GM21526 (cell line): ENCODE measurements around the gene ICAM4.
"Not testable (repeated sequence)": the region's sequence is repeated elsewhere in the genome, so short reads cannot be mapped to it uniquely, and the experiment has no call there.

Experiments used
- ATAC-seq: cut with Tn5 transposase; IDR thresholded peaks from one replicate; pipeline ENCODE4 v1.9.1; 2021; ENCODE audit warnings: moderate library complexity; ENCODE audit not compliant: unreplicated experiment, low FRiP score

ICAM4 gene

GRCh38 chr19:10266706-10267105 lies 20.0 kb upstream of the ICAM4 start:
- no peak for ATAC-seq

GRCh38 chr19:10268071-10268470 lies 18.7 kb upstream of the ICAM4 start:
- no peak for ATAC-seq

DNA sequence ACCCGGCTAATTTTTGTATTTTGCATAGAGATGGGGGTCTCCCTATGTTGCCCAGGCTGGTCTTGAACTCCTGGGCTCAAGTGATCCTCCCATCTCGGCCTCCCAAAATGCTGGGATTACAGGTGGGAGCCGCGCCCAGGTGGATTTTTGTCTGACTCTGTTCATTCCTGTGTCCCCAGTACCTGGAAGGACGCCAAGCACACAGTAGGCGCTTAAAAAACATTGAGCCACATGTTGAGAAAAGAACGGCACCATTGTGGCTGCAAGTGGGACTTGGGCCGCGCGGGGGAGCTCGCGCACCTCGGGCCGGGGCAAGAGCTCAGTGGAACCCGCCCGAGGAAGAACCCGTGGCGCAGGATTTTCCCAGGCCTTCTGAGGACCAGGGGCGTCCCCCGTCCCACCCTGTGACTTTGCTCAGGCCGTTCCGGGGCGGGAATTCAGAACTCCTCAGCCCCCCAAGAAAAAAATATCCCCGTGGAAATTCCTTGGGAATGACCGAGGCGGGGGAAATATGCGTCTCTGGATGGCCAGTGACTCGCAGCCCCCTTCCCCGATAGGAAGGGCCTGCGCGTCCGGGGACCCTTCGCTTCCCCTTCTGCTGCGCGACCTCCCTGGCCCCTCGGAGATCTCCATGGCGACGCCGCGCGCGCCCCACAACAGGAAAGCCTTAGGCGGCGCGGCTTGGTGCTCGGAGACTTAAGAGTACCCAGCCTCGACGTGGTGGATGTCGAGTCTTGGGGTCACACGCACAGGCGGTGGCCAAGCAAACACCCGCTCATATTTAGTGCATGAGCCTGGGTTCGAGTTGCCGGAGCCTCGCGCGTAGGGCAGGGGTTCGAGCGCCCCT lies 17.2 kb upstream of the ICAM4 start:
- ATAC-seq = no peak

DNA sequence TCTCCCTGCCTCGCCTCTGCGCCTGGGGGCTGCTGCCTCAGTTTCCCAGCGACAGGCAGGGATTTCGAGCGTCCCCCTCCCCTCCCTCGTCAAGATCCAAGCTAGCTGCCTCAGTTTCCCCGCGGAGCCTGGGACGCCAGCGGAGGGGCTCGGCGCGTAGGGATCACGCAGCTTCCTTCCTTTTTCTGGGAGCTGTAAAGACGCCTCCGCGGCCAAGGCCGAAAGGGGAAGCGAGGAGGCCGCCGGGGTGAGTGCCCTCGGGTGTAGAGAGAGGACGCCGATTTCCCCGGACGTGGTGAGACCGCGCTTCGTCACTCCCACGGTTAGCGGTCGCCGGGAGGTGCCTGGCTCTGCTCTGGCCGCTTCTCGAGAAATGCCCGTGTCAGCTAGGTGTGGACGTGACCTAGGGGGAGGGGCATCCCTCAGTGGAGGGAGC lies 16.6 kb upstream of the ICAM4 start:
- peak; percentile 44 for ATAC-seq

DNA sequence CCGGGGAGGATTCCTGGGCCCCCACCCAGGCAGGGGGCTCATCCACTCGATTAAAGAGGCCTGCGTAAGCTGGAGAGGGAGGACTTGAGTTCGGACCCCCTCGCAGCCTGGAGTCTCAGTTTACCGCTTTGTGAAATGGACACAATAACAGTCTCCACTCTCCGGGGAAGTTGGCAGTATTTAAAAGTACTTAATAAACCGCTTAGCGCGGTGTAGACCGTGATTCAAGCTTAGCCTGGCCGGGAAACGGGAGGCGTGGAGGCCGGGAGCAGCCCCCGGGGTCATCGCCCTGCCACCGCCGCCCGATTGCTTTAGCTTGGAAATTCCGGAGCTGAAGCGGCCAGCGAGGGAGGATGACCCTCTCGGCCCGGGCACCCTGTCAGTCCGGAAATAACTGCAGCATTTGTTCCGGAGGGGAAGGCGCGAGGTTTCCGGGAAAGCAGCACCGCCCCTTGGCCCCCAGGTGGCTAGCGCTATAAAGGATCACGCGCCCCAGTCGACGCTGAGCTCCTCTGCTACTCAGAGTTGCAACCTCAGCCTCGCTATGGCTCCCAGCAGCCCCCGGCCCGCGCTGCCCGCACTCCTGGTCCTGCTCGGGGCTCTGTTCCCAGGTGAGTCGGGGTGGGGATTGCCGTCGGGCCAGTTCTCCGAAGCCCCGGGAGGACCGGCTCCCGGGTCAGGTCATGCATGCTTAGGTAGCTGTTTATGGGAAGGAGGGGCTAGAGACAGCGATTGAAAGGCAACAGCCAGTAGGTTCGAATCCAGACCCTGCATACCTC lies 15.9 kb upstream of the ICAM4 start, which contains the start of gene ICAM1:
Gene ICAM1 (plus strand): TSS at position 505 of the 779 bp plus-strand sequence. CDS start 40 bp downstream, at position 545.
- peak; percentile 36 for ATAC-seq

- peak; percentile 13 for ATAC-seq
Measured at GRCh38 chr19:10271543-10272086, 15.1 kb upstream of the ICAM4 start.

- no peak for ATAC-seq
Measured at GRCh38 chr19:10274589-10274988, 12.2 kb upstream of the ICAM4 start.

- no peak for ATAC-seq
Measured at GRCh38 chr19:10277795-10278589, 8.8 kb upstream of the ICAM4 start.

- ATAC-seq = no peak
Measured at GRCh38 chr19:10278935-10279334, 7.8 kb upstream of the ICAM4 start.

GRCh38 chr19:10279737-10280442 lies 6.9 kb upstream of the ICAM4 start:
- ATAC-seq = no peak

DNA sequence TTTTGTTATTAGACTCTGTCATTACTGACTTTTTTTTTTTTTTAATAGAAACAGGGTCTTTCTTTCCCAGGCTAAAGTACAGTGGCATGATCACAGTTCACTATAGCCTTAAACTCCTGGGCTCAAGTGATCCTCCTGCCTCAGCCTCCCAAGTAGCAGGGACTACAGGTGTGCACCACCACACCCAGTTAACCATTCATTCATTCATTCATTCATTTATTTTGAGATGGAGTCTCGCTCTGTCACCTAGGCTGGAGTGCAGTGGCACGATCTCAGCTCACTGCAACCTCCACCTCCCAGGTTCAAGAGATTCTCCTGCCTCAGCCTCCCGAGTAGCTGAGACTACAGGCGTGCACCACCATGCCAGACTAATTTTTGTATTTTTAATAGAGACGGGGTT lies 4.7 kb upstream of the ICAM4 start:
- not testable (repeated sequence) for ATAC-seq

- no peak for ATAC-seq
Measured at GRCh38 chr19:10283301-10284064, 3.3 kb upstream of the ICAM4 start.

DNA sequence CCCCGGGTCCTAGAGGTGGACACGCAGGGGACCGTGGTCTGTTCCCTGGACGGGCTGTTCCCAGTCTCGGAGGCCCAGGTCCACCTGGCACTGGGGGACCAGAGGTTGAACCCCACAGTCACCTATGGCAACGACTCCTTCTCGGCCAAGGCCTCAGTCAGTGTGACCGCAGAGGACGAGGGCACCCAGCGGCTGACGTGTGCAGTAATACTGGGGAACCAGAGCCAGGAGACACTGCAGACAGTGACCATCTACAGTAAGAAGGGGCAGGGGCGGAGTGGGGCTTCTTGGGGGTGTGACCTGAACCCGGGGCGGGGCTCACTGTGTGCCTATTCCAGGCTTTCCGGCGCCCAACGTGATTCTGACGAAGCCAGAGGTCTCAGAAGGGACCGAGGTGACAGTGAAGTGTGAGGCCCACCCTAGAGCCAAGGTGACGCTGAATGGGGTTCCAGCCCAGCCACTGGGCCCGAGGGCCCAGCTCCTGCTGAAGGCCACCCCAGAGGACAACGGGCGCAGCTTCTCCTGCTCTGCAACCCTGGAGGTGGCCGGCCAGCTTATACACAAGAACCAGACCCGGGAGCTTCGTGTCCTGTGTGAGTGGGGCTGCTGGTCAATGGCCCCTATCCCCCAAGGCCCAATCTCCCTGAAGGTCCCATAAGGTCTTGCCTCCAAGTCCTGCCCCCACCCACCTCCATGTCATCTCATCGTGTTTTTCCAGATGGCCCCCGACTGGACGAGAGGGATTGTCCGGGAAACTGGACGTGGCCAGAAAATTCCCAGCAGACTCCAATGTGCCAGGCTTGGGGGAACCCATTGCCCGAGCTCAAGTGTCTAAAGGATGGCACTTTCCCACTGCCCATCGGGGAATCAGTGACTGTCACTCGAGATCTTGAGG lies 2.4 kb upstream of the ICAM4 start:
- no peak for ATAC-seq

- ATAC-seq = no peak
Measured at GRCh38 chr19:10284960-10285278, 1.8 kb upstream of the ICAM4 start.

DNA sequence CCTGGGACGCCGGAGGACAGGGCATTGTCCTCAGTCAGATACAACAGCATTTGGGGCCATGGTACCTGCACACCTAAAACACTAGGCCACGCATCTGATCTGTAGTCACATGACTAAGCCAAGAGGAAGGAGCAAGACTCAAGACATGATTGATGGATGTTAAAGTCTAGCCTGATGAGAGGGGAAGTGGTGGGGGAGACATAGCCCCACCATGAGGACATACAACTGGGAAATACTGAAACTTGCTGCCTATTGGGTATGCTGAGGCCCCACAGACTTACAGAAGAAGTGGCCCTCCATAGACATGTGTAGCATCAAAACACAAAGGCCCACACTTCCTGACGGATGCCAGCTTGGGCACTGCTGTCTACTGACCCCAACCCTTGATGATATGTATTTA lies 1.4 kb upstream of the ICAM4 start:
- no peak for ATAC-seq

GRCh38 chr19:10288662-10289166 lies 2.0 kb downstream of the ICAM4 start:
- ATAC-seq = no peak

DNA sequence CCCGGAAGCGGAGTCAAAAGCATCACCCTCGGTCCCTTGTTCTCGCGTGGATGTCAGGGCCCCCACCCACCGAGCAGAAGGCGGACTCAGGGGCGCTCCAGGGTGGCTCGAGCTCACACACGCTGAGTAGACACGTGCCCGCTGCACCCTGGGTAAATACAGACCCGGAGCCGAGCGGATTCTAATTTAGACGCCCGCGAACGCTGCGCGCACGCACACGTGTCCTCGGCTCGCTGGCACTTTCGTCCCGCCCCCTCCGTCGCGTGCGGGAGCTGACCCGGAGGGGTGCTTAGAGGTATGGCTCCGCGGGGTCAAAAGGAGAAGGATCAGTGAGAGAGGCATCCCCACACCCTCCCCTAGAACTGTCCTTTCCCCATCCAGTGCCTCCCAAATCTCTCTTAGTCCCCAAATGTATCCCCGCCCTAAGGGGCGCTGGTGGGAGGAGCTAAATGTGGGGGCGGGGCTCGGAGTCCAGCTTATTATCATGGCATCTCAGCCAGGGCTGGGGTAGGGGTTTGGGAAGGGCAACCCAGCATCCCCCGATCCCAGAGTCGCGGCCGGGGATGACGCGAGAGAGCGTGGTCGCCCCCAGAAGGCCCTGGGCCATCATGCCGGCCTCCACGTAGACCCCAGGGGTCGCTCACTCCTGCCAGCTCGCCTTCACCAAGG lies 2.5 kb downstream of the ICAM4 start:
- ATAC-seq = no peak
